IPS-18a (cell line): ENCODE results near the gene BICD1.
"Not testable (repeated sequence)": the region's sequence is repeated elsewhere in the genome, so short reads cannot be mapped to it uniquely, and the experiment has no call there.

Source experiments
- H3K27ac ChIP-seq: one replicate; pipeline ENCODE4 v1.5.1; 2013; ENCODE audit warnings: low read length
- H3K27me3 ChIP-seq: one replicate; pipeline ENCODE4 v1.6.1; 2013; ENCODE audit warnings: mild to moderate bottlenecking, low read length; ENCODE audit not compliant: control insufficient read depth, insufficient read depth
- H3K36me3 ChIP-seq: one replicate; pipeline ENCODE4 v1.6.1; 2013; ENCODE audit warnings: low read depth, low read length; ENCODE audit not compliant: control insufficient read depth
- H3K4me1 ChIP-seq: one replicate; pipeline ENCODE4 v1.6.1; 2013; ENCODE audit warnings: low read depth, low read length; ENCODE audit not compliant: control insufficient read depth
- H3K4me3 ChIP-seq: one replicate; pipeline ENCODE4 v1.5.1; 2013; ENCODE audit warnings: low read length
- H3K9ac ChIP-seq: one replicate; pipeline ENCODE4 v1.6.1; 2013; ENCODE audit warnings: mild to moderate bottlenecking, low read length, moderate library complexity
- H3K9me3 ChIP-seq: one replicate; pipeline ENCODE4 v1.6.1; 2013; ENCODE audit warnings: low read depth, low read length; ENCODE audit not compliant: control insufficient read depth

Gene BICD1

DNA sequence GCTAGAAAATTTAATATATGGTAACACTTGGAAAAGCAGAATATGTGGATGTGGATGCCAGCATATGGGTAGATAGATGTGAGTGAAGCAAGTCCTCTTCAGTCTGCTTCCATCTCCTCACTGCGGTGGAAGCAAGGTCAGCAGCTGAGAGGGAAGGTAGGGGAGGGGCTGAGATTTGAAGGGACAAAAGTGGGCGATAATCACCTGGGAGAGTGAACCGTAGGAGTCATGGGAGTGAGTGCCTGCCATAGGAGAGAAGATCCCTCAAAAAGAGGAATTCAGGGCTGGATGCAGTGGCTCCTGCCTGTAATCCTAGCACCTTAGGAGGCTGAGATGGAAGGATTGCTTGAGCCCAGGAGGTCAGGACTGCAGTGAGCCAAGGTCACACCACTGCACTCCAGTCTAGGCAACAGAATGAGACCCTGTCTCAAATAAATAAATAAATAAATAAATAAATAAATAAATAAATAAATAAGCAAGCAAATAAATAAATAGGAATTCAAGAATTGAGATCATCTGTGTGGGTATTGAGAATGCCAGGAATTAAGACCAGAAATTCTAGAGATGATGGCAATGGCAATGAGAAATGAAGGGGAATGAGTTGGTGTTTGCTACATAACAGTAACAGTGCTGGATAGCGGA lies 123.4 kb downstream of the BICD1 start:
- Histone ChIP-seq H3K27me3 (no peaks in the 10 kb centered on the region), H3K9ac (no peak overlapping the region), H3K9me3 (no peaks in the 10 kb centered on the region), H3K4me1 (no peaks in the 10 kb centered on the region), H3K4me3 (no peak overlapping the region), H3K27ac (no peak overlapping the region), H3K36me3 (no peaks in the 10 kb centered on the region)

DNA sequence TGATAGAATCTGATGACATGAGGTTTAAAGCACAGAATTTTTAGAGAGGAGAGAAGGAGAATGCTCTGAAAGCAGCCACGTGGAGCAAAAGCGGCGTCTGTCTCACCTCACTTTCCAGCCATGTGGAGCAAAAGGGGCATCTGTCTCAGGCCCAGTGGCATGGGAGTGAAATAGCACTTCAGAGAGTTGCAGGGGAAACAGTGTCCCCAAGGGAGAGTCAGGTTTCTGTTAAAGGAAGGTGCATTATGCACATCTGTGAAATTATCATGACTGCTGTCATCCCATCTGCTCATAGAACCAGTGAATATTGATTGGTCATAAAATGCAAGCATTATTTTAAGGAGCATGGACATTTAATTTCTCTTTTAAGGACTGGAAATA lies 124.0 kb downstream of the BICD1 start:
- Histone ChIP-seq H3K9me3 (no peaks in the 10 kb centered on the region), H3K4me1 (no peaks in the 10 kb centered on the region), H3K4me3 (no peak overlapping the region), H3K36me3 (no peaks in the 10 kb centered on the region), H3K9ac (no peak overlapping the region), H3K27ac (no peak overlapping the region), H3K27me3 (no peaks in the 10 kb centered on the region)

DNA sequence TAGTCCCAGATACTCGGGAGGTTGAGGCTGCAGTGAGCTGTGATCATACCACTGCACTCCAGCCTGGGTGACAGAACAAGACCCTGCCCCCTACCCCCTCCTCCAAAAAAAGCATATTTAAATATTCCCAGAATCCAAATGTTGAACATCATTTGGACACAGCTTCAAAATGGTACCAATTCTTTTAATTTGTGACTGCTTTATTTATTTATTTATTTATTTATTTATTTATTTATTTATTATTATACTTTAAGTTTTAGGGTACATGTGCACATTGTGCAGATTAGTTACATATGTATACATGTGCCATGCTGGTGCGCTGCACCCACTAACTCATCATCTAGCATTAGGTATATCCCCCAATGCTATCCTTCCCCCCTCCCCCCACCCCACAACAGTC lies 124.7 kb downstream of the BICD1 start:
- not testable (repeated sequence) for H3K36me3 ChIP-seq, H3K9ac ChIP-seq, H3K27me3 ChIP-seq, H3K9me3 ChIP-seq, H3K4me1 ChIP-seq, H3K4me3 ChIP-seq, H3K27ac ChIP-seq

DNA sequence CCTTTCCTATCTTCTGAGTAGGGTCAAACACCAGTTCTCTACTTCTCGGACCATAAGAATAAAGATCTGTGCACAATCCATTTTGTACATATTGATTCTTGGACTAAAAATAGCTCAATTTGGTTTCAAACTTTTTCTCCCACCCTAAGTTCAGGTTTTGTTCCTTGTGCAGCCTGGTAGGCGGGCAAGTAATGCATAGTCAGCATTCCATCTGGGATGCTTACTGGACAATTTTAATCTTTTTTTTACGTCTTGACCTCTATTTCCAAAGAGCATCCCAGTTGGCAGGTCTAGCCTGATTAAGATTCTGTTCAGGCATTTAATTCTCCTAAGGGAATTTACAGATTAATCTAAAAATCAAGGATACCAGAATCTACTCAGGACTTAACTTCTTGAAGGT lies 126.9 kb downstream of the BICD1 start:
- Histone ChIP-seq H3K9ac (no peak overlapping the region), H3K9me3 (peaks cover 3% of the 10 kb centered on the region), H3K36me3 (no peaks in the 10 kb centered on the region), H3K27me3 (no peaks in the 10 kb centered on the region), H3K4me1 (no peaks in the 10 kb centered on the region), H3K4me3 (no peak overlapping the region), H3K27ac (no peak overlapping the region)

DNA sequence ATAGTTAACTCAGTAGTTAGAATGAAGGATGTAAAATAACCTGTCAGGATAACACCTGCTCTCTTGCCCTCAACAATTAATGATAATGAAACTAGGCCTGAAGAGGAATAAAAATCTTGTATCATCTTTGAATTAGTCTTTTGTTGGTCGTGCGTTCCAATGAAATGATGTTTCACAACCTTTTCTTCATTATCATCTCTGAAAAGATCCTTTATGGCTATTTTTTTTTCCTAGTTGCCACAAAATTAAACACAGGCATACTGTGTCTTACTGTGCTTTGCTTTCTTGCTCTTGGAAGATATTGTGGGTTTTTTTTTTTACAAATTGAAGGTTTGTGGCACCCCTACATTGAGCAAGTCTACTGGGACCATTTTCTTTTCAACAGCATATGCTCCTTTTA lies 128.6 kb downstream of the BICD1 start:
- Histone ChIP-seq H3K9me3 (peaks cover 3% of the 10 kb centered on the region), H3K4me1 (no peaks in the 10 kb centered on the region), H3K27ac (no peak overlapping the region), H3K36me3 (no peaks in the 10 kb centered on the region), H3K9ac (no peak overlapping the region), H3K27me3 (no peaks in the 10 kb centered on the region), H3K4me3 (no peak overlapping the region)

DNA sequence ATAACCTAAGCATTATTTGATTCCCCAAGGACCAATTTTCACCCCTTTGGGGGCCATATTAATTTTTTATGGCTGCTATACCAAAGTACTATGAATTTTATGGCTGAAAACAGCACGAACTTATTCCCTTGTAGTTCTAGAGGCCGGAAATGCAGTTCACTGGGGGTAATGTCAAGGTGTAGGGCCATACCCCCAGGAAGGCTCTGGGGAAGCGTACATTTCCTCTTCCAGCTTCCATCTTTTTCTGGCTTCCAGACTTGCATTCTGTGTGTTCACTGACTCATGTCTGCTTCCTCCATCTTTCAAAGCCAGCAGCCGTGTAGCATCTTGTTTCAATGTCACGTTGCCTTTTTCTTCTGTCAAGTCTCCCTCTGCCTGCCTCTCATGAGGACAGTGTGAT lies 133.5 kb downstream of the BICD1 start:
- Histone ChIP-seq H3K4me1 (no peaks in the 10 kb centered on the region), H3K27me3 (no peaks in the 10 kb centered on the region), H3K27ac (no peak overlapping the region), H3K4me3 (no peak overlapping the region), H3K9me3 (peaks cover 3% of the 10 kb centered on the region), H3K36me3 (no peaks in the 10 kb centered on the region), H3K9ac (no peak overlapping the region)

DNA sequence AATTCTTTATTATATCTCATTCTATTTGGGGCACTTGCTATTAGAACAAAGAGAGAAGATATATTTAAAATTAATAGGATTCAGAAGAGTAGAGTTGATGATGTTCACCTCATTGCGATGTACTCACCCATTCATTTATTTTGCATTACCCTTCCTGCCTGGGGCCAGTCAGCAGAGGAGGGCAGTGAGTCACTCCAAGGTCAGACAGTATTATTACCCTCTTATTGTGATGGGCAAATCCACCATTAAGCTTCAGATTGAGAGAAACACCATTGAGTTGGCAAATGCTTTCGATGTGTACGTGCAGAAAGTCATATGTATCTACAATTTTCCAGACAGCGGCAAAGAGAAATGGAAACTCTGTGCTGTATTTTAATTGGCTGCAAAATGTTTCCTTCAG lies 134.2 kb downstream of the BICD1 start:
- H3K9me3 ChIP-seq = peaks cover 3% of the 10 kb centered on the region
- H3K27ac ChIP-seq = no peak overlapping the region
- H3K36me3 ChIP-seq = no peaks in the 10 kb centered on the region
- H3K9ac ChIP-seq = no peak overlapping the region
- no peaks in the 10 kb centered on the region for H3K4me1 ChIP-seq
- no peaks in the 10 kb centered on the region for H3K27me3 ChIP-seq
- no peak overlapping the region for H3K4me3 ChIP-seq

DNA sequence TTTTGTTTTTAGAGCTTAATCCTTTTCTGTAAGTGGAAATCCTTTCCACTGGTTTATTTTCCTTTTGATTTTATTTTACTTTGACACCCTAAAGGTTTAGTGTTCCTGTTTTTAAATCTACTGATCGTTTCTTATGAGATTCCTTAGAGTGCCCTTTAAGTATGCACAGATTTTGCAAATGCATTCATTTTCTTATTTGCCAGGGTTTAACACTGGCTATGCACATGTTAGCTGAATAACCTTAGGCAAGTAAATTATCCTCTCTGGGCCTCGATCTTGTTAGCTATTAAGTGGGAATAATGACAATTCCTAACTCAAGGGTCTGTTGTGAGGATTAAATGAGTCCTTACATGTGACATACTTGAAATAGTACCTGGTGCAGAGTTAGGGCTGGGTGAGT lies 136.0 kb downstream of the BICD1 start:
- H3K4me1 ChIP-seq = no peaks in the 10 kb centered on the region
- H3K4me3 ChIP-seq = no peak overlapping the region
- no peaks in the 10 kb centered on the region for H3K27me3 ChIP-seq
- H3K36me3 ChIP-seq = no peaks in the 10 kb centered on the region
- H3K27ac ChIP-seq = no peak overlapping the region
- no peaks in the 10 kb centered on the region for H3K9me3 ChIP-seq
- H3K9ac ChIP-seq = no peak overlapping the region

DNA sequence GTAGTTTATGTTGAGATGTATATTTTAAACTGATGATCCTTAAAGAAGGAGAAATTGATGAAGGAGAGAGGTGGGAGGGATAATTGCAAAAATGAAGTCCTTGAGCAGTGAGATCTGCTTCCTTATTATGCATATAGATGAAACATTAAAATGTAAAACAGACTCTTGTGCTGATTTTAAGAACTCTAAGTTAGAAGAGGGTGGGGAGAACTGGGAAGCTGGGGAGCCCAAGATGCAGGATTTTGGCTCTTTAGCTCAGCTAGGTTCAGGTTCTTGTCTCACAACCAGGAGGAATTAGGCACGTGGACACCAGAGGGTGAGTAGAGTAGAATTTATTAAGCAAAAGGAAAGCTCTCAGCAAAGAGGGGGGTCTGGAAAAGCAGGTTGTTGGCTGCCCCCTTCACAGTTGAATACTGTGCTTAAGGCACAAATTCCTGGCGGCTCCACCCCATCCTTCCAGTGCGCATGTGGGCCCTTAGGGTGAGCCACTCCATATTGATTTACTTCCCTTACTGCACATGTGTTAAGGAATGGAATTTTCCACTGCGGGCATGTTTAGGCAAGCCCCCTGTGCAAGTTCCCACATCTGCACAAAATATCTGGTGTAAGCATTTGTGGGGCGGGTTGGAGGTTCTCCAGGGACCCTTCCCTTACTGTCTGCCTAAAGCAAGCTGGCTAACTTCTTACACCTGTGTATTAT lies 141.9 kb downstream of the BICD1 start:
- Histone ChIP-seq H3K9me3 (no peaks in the 10 kb centered on the region), H3K4me1 (peaks cover 17% of the 10 kb centered on the region), H3K4me3 (no peak overlapping the region), H3K9ac (no peak overlapping the region), H3K36me3 (no peaks in the 10 kb centered on the region), H3K27ac (no peak overlapping the region), H3K27me3 (no peaks in the 10 kb centered on the region)

DNA sequence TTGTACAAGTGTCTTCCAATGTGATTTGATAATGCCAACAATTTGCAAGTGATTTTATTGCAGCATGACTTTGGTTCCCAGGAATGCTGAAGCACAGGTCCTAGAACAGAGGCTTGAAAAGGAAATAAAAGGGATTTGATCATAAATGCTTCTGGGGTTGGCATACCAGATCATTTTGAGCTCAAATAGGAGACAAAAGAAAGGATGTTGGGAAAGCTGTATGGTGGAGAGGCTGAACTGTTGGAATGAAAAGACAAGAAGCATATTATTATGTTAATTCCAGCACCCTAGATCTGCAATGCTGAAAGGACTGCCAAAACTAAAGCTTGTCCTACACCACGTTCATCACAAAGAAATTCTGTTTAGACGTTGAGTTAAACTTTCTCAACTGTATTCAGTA lies 143.1 kb downstream of the BICD1 start:
- Histone ChIP-seq H3K36me3 (no peaks in the 10 kb centered on the region), H3K9ac (no peak overlapping the region), H3K4me3 (no peak overlapping the region), H3K27me3 (no peaks in the 10 kb centered on the region), H3K9me3 (no peaks in the 10 kb centered on the region), H3K4me1 (peaks cover 17% of the 10 kb centered on the region), H3K27ac (no peak overlapping the region)

DNA sequence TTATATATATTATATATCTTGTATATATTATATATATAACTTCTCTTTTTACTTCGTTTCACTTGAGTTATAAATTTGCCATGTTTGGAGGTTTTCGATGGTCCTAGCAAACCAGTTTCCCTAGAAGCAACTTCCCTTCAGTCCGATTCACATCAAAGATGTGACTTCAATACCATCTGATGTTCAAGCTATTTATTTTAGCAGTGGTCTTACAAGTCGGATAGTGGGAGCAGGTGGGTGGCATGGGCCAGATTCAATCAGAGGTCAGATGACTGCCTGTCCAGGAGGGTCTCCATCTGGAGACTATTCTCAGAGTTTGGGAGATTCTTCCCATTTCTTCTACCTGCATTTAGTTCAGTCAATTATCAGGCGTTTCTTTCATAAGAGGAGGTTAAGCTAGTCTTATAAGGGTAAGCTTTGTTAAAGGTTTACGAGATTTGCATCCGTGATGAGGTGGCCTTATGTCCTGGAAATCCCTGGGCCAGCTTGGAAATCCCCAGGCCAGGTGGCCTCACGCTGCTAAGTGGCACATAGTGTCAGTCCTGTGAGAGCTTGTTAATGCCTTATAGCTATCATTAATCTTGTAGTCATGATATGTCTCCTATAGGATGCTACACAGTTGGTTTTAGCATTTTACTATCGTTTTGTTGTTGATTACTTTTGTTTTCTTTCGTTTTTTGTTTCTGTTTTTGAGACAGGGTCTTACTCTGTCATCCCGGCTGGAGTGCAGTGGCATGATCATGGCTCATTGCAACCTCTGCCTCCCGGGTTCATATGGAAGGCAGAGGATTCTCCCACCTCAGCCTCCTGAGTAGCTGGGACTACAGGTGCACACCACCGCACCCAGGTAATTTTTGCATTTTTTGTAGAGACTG lies 145.8 kb downstream of the BICD1 start:
- Histone ChIP-seq H3K36me3 (no peaks in the 10 kb centered on the region), H3K9me3 (no peaks in the 10 kb centered on the region), H3K27ac (no peak overlapping the region), H3K4me1 (peaks cover 17% of the 10 kb centered on the region), H3K9ac (no peak overlapping the region), H3K4me3 (no peak overlapping the region), H3K27me3 (no peaks in the 10 kb centered on the region)
